ENCODE results near the gene MYO18B. TPM values are rescaled to one million over a fixed set of nuclear protein-coding genes. Genes with fewer than 3 reads are reported as not detected.

The MYO18B gene
- total and polyA plus RNA-seq, 2 donors (not counting 1 experiment from before 2014, with no cell fraction given) = 0.15 TPM; not detected in 1

- no peak overlapping the region for H2AFZ ChIP-seq (ENCODE audit: insufficient read depth, low read depth, low read length, poor library complexity, severe bottlenecking)
- ChIA-PET CTCF (no interaction called here), POLR2A (no interaction called here)
- intact Hi-C loops (cut with micrococcal nuclease) = no loop called here
- H3K4me3 ChIP-seq (ENCODE audit: control extremely low read depth in 1 of 5, extremely low read depth in 1 of 5, insufficient read depth in 1 of 5, low read depth in 2 of 5, low read length in 4 of 5) = no peak overlapping the region
- H3K9me3 ChIP-seq (ENCODE audit: control extremely low read depth in 1 of 3, control insufficient read depth in 2 of 3, insufficient read depth in 1 of 3, low read length in 2 of 3) = peaks cover 0 to 4% (median 3%) of the 10 kb centered on the region in 3 donors
- H3K9me3 Mint-ChIP-seq (ENCODE audit: insufficient read depth) = no peaks in the 10 kb centered on the region
- H3K4me3 Mint-ChIP-seq = no peak overlapping the region
- no peaks in the 10 kb centered on the region for H3K4me1 ChIP-seq (ENCODE audit: control insufficient read depth in 2 of 2, insufficient read depth in 2 of 2, low read length in 2 of 2)
- no peaks in the 10 kb centered on the region for H3K36me3 ChIP-seq (replicated peaks in 1 of 2; ENCODE audit: control extremely low read depth in 1 of 2, control insufficient read depth in 1 of 2, extremely low read depth in 1 of 2, insufficient read depth in 2 of 2, low read length in 1 of 2)
- H3K27ac Mint-ChIP-seq = no peak overlapping the region
- no peak overlapping the region for H3K27ac ChIP-seq (ENCODE audit: low read length in 2 of 2)
- DNase-seq = no peak
- TF ChIP-seq EZH2 (IDR thresholded peaks at IDR 0.05; ENCODE audit: borderline replicate concordance, insufficient read depth, low read depth, low read length, poor library complexity, severe bottlenecking) = no peak
- TF ChIP-seq CTCF (IDR thresholded peaks at IDR 0.05) = no peak
- peaks cover 14% of the 10 kb centered on the region for H3K27me3 Mint-ChIP-seq
- ATAC-seq (ENCODE audit: low read depth) = no peak
- no peaks in the 10 kb centered on the region for H4K20me1 ChIP-seq (ENCODE audit: control insufficient read depth, insufficient read depth, low read length, poor library complexity, severe bottlenecking)
- no peaks in the 10 kb centered on the region for H3K27me3 ChIP-seq (replicated peaks in 1 of 4; ENCODE audit: control extremely low read depth in 1 of 4, control insufficient read depth in 3 of 4, insufficient read depth in 4 of 4, low read length in 3 of 4)
- H3K4me1 Mint-ChIP-seq = no peaks in the 10 kb centered on the region
- H3K79me2 ChIP-seq (ENCODE audit: control insufficient read depth, insufficient read depth, low read length) = no peaks in the 10 kb centered on the region
- H3K4me2 ChIP-seq (replicated peaks; ENCODE audit: low read depth, low read length, poor library complexity, severe bottlenecking) = no peak overlapping the region
- H3K9ac ChIP-seq (ENCODE audit: low read length) = no peak overlapping the region
Observed at GRCh38 chr22:25828422-25828821, 86.4 kb downstream of the MYO18B start.

GRCh38 chr22:25829237-25829636, 87.2 kb downstream of the MYO18B start:
- H3K27me3 Mint-ChIP-seq = peaks cover 6% of the 10 kb centered on the region
- no peaks in the 10 kb centered on the region for H4K20me1 ChIP-seq (ENCODE audit: control insufficient read depth, insufficient read depth, low read length, poor library complexity, severe bottlenecking)
- H3K27ac Mint-ChIP-seq = no peak overlapping the region
- no peak for DNase-seq
- H3K4me3 ChIP-seq (ENCODE audit: control extremely low read depth in 1 of 5, extremely low read depth in 1 of 5, insufficient read depth in 1 of 5, low read depth in 2 of 5, low read length in 4 of 5) = no peak overlapping the region
- H3K9me3 Mint-ChIP-seq (ENCODE audit: insufficient read depth) = no peaks in the 10 kb centered on the region
- H2AFZ ChIP-seq (ENCODE audit: insufficient read depth, low read depth, low read length, poor library complexity, severe bottlenecking) = no peak overlapping the region
- H3K9me3 ChIP-seq (ENCODE audit: control extremely low read depth in 1 of 3, control insufficient read depth in 2 of 3, insufficient read depth in 1 of 3, low read length in 2 of 3) = peaks cover 0 to 4% (median 0%) of the 10 kb centered on the region in 3 donors
- H3K36me3 ChIP-seq (replicated peaks in 1 of 2; ENCODE audit: control extremely low read depth in 1 of 2, control insufficient read depth in 1 of 2, extremely low read depth in 1 of 2, insufficient read depth in 2 of 2, low read length in 1 of 2) = no peaks in the 10 kb centered on the region
- H3K4me2 ChIP-seq (replicated peaks; ENCODE audit: low read depth, low read length, poor library complexity, severe bottlenecking) = no peak overlapping the region
- intact Hi-C loops (cut with micrococcal nuclease) = no loop called here
- no peaks in the 10 kb centered on the region for H3K4me1 Mint-ChIP-seq
- no peaks in the 10 kb centered on the region for H3K79me2 ChIP-seq (ENCODE audit: control insufficient read depth, insufficient read depth, low read length)
- no peak for ATAC-seq (ENCODE audit: low read depth)
- no peak overlapping the region for H3K9ac ChIP-seq (ENCODE audit: low read length)
- WGBS (ENCODE audit: insufficient coverage) = no CpG with 5 or more reads among the region's 5 CpGs
- ChIA-PET CTCF (no interaction called here), POLR2A (no interaction called here)
- H3K27me3 ChIP-seq (replicated peaks in 1 of 4; ENCODE audit: control extremely low read depth in 1 of 4, control insufficient read depth in 3 of 4, insufficient read depth in 4 of 4, low read length in 3 of 4) = no peaks in the 10 kb centered on the region
- H3K27ac ChIP-seq (ENCODE audit: low read length in 2 of 2) = no peak overlapping the region
- TF ChIP-seq CTCF (IDR thresholded peaks at IDR 0.05) = no peak
- no peak for TF ChIP-seq EZH2 (IDR thresholded peaks at IDR 0.05; ENCODE audit: borderline replicate concordance, insufficient read depth, low read depth, low read length, poor library complexity, severe bottlenecking)
- H3K4me1 ChIP-seq (ENCODE audit: control insufficient read depth in 2 of 2, insufficient read depth in 2 of 2, low read length in 2 of 2) = no peaks in the 10 kb centered on the region
- no peak overlapping the region for H3K4me3 Mint-ChIP-seq
